DMS53 treated with DMSO at 0.1 percent for 48 hours (cell line): ENCODE measurements around the gene TRIM39.
"Not testable (repeated sequence)": the region's sequence is repeated elsewhere in the genome, so short reads cannot be mapped to it uniquely, and the experiment has no call there.

Experiments used
- DNase-seq: peaks from one replicate; lab custom pipeline; 2025; ENCODE audit not compliant: unreplicated experiment; lab: John Stamatoyannopoulos, UW

TRIM39 gene

GRCh38 chr6:30326526-30327231 is at the start of gene TRIM39:
Gene TRIM39 (plus strand): TSS chr6:30326927. CDS start chr6:30329318, 2,391 bp downstream.
- peak; percentile 81 for DNase-seq

GRCh38 chr6:30280988-30281387 is 45.7 kb upstream of the TRIM39 start:
- DNase-seq = not testable (repeated sequence)

GRCh38 chr6:30282522-30282921 is 44.2 kb upstream of the TRIM39 start:
- DNase-seq = no peak

GRCh38 chr6:30283761-30284160 is 43.0 kb upstream of the TRIM39 start:
- DNase-seq = no peak

GRCh38 chr6:30287139-30287538 is 39.6 kb upstream of the TRIM39 start:
- DNase-seq = no peak

- no peak for DNase-seq
Measured at GRCh38 chr6:30295837-30296236, 30.9 kb upstream of the TRIM39 start.

GRCh38 chr6:30304002-30304401 is 22.7 kb upstream of the TRIM39 start:
- DNase-seq = no peak

GRCh38 chr6:30311101-30311500 is 15.6 kb upstream of the TRIM39 start:
- no peak for DNase-seq

- no peak for DNase-seq
Measured at GRCh38 chr6:30311671-30312070, 15.1 kb upstream of the TRIM39 start.

GRCh38 chr6:30312266-30312665 is 14.5 kb upstream of the TRIM39 start:
- no peak for DNase-seq

- no peak for DNase-seq
Measured at GRCh38 chr6:30312676-30313321, 13.9 kb upstream of the TRIM39 start.

- DNase-seq = no peak
Measured at GRCh38 chr6:30315156-30315555, 11.6 kb upstream of the TRIM39 start.

GRCh38 chr6:30317913-30318589 is 8.7 kb upstream of the TRIM39 start:
- no peak for DNase-seq

- no peak for DNase-seq
Measured at GRCh38 chr6:30319146-30319835, 7.4 kb upstream of the TRIM39 start.

GRCh38 chr6:30321692-30322388 is 4.9 kb upstream of the TRIM39 start:
- no peak for DNase-seq

GRCh38 chr6:30322527-30323501 is 3.9 kb upstream of the TRIM39 start:
- no peak for DNase-seq

- DNase-seq = no peak
Measured at GRCh38 chr6:30323806-30324205, 2.9 kb upstream of the TRIM39 start.

- DNase-seq = no peak
Measured at GRCh38 chr6:30325150-30325872, 1.4 kb upstream of the TRIM39 start.

GRCh38 chr6:30325873-30326525 is 728 bp upstream of the TRIM39 start:
- DNase-seq = peak; percentile 81
